GM19467 (cell line): Measurements from ENCODE around the gene DNAH1.
"Not testable (repeated sequence)": the region's sequence is repeated elsewhere in the genome, so short reads cannot be mapped to it uniquely, and the experiment has no call there.

Source experiments
- ATAC-seq: cut with Tn5 transposase; IDR thresholded peaks from one replicate; pipeline ENCODE4 v1.9.1; 2021; ENCODE audit warnings: mild to moderate bottlenecking, moderate library complexity; ENCODE audit not compliant: unreplicated experiment

The DNAH1 gene

DNA sequence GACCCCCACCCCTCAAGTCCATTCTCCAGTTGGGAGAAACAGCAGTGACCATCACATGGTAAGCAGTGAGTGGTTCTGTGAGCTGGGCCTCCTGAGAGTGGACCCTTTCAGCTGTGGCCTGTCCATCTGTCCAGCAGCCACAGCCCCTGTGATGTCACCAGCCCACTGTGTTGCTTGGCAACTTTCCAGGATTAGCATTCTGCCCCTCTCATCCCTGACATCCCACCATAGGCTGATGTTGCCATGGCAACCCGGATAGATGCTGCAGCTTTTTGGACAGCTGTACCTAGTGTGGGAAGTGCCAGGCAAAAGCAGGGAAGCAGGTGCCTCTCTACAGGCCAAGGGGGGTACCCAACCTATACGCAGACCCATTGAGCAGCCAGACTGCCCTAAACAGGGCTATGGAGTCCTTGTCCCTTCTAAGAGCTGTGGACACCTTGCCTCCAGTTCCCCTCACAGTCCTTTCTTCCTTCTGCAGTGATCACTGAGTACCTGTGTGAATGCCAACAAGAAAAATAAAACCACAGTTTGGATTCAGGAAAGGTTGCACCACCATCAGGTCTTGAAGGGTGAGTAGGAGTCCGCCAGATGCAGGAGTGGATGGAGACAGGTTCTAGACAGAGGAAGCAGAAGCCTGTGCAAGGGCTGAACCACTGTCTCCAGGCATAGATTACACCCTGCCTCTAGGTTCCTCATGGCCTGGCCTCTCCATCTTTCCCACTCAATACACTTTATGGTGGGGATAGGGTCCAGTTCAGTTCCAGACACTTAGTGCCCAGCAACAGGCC lies at the start of gene DNAH1:
DNAH1 (plus strand) TSS at position 343 of the 788 bp plus-strand sequence. CDS start 6,124 bp downstream, outside the sequence.
- ATAC-seq: no peak

DNA sequence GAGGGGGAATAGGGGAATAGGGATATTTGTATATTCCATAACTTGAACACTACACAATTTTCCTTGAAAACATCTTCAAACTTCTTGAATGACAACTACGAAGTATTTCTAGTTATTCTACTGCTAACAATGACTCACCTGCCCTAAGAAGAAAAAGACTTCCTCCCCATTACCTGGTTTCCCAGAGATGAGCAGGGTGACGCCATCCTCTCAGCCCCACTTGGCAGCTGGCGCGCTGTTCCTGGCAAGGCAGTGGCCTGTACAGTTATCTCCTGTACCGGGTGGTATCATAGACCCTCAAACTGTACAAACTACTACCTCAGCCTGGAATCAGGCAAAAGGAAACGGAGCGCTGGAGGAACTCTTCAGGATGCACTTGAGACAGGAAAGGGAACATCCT lies 48.1 kb upstream of the DNAH1 start:
- no peak for ATAC-seq

DNA sequence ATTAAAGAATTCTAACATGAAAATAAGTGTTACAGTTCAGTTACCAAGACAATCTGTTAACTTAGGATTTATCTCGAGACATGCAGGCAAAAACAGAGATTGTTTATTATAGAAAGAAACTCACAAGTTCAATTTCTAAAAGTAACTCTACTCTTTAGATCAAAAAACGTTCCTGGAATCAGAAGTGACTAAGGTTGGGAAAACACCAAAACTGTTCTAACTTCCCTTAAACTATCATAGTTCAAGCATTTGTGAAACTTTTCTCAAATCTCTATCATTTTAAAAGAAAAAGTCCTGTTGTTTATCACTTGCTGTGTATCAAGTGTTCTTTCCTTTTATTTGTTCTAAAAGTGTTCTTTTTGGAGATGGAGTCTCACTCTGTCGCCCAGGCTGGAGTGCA lies 46.3 kb upstream of the DNAH1 start:
- no peak for ATAC-seq

- no peak for ATAC-seq
Measured at GRCh38 chr3:52270252-52270754, 45.8 kb upstream of the DNAH1 start.

DNA sequence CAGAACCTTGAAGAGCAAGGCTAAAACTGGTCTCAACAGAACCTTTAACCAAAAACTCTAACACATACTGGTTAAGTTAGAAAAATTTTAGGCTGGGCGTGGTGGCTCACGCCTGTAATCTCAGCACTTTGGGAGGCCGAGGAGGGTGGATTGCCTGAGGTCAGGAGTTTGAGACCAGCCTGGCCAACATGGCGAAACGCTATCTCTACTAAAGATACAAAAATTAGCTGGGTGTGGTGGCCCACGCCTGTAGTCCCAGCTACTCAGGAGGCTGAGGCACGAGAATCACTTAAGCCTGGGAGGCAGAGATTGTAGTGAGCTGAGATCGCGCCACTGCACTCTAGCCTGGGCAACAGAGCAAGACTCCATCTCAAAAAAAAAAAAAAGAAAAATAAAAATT lies 43.9 kb upstream of the DNAH1 start:
- ATAC-seq: not testable (repeated sequence)

GRCh38 chr3:52272831-52273230 lies 43.3 kb upstream of the DNAH1 start:
- no peak for ATAC-seq

- not testable (repeated sequence) for ATAC-seq
Measured at GRCh38 chr3:52274781-52275180, 41.3 kb upstream of the DNAH1 start.

DNA sequence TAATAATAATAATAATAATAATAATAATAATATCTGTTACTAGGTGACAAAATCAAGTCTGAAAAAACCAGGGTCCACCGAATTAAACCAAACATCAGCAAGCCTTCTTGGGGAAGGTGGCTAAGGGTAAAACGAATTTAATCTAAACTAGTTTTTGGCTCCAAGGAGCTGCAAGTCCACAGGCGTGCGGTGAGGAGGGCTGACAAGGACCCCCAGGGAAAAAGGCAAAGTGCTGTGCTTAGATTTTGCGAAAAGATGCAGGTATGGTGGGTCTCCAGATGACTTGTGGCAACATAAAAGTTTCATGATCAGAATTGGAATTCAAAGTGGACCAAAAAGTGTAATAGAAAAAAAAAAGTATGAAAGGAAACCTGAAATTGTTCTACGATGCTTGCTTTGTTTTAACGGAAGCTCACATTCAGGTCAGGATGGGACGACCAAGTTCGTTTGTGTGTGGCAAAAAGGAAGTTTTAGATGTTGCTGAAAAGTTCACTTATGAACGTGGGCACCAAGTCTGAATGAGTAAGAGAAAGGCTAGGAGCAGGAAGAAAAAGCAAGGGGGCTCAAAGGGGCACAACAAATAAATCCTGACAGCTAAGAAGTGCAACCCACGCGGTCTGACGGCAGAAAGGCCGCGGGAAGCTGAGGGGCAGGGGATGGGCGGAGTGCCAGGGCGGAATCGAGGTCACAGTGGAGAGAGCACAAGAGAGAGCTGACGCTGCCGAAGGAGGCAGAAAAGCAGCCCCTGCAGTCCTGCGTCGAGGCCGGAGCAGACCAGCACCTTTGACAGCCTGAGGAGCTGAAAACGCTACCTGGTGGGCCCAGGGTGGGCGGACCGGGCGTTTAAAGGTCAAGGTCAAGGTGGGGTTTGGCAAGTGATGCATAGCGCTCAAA lies 38.8 kb upstream of the DNAH1 start:
- ATAC-seq: no peak

- peak; percentile 52 for ATAC-seq
Measured at GRCh38 chr3:52277972-52278509, 38.1 kb upstream of the DNAH1 start.

DNA sequence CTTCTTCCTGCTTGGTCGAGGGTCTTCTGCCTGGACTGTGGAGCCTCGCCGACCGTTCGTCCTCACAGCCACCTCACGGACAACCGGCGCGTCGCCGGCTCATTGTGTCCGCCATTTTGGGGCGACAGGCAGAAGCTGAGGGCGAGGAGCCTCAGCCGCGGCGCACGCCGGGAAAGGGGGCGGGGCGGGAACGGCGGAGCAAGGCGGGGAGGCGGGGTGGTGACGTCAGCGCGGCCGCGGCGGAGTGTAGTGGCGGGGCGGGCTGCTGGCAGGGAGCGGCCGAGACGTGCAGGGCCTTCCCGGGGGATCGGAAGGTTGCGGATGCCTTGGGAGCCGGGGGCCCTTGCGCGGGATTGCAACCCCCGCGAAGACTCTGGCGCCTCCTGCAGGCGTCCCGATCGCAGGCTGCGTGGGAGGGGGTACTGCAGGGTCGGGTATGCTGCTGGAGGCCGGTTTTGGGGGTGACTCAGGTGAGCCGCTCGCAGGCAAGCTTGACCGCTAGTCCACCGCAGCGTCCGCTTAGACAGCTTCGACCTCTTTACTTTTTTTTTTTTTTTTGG lies 37.5 kb upstream of the DNAH1 start, which contains the start of gene WDR82:
WDR82 (minus strand) TSS at position 140 of the 560 bp plus-strand sequence. CDS start 288 bp downstream, outside the sequence.
- ATAC-seq: peak; percentile 79

GRCh38 chr3:52279596-52279995 lies 36.5 kb upstream of the DNAH1 start:
- no peak for ATAC-seq

GRCh38 chr3:52280050-52280461 lies 36.1 kb upstream of the DNAH1 start:
- ATAC-seq: no peak

DNA sequence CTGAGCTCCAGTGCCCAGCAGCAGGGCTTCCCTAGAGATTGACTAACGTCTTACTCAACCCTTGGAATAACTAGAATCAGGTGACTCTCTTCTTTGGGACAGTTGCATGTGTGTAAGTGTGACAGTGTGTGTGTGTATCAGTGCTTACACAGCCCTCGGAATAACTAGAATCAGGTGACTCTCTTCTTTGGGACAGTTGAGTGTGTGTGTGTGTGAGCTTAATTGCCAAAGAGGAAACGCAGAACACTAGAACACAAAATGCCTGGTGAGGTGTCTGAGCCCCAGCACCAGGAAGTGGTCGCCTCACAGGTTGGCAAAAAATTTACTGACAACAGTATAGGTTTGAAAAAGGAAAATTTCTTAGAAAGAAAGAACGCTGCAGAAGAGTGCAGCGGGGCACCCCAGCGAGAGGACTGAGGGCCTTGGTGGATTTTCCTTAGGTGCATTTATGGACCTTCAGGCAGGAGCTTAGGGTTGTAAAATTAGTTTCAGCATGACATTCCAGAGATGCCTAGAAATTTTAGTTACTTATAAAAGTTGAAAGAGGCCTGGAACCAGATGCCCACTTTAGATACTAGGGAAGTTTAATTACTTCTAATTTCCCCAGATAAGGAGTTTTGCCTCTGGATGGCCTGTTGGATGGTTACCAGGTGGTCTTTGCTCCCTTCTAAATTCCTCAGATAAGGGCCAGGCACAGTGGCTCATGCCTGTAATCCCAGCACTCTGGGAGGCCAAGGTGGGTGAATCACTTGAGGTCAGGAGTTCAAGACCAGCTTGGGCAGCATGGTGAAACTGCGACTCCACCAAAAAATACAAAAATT lies 33.9 kb upstream of the DNAH1 start:
- ATAC-seq: no peak

DNA sequence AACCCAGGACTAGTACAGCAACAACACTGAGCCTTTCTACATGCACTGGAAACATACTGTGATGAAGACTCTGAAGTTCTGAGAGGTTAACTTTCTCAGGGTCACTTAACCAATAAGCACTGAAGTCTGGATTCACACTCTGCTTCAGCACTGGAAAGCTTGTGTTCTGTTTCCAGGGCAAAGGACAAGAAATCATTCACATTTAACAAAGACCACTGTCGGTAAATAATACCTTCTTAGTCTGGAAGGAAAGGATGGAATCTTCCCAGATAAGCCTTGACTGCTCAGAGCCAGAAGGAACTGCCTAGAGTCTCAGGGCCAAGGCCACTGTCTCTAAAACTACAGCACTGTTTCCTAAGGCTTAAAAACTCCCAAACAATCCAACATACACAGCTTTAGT lies 32.8 kb upstream of the DNAH1 start:
- ATAC-seq: no peak

DNA sequence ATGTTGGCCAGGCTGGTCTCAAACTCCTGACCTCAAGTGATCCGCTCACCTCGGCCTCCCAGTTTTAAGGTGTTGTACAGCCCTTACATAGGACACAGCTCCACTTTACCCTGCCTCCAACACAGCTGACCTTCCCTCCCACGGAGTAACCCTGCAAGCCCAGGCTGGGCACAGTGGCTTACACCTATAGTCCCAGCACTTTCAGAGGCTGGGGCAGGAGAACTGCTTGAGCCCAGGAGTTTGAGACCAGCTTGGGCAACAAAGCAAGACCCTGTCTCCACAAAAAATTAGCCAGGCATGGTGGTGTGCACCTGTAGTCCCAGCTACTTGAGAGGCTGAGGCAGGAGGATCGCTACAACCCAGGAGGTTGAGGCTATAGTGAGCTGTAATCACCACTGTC lies 32.1 kb upstream of the DNAH1 start:
- not testable (repeated sequence) for ATAC-seq

DNA sequence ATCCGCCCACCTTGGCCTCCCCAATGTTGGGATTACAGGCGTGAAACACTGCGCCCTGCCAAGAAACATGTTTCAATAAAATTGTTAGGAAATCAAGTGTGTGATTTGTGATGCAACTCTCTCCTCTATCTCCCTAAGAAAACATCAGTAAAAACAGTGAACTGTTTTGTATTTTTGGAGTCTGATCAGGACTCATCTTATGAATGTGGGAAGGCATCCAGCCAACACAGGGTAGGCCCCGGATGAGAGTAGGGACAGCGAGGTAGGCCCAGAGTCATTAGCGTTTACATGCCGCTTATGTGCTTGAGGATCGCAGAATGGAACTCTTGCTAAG lies 29.4 kb upstream of the DNAH1 start:
- ATAC-seq: no peak

DNA sequence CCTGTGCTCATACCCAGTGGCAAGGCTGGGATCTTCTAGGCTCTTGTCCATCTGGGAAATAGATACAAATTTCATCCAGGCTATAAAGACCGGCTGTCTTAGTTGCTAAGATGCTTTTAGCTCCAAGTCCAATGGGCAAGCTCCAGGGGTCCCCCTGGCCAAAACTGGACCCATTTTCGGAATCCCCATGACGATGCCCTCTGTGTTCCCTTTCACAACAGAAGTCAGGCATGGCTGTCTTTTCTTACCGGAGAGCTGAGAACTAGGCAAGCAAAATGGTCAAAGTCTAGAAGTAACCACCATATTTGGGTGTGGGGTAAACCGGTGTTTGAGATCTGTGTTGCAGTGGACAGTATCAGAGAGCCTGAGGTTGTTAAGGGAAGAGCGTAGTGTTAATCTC lies 27.4 kb upstream of the DNAH1 start:
- ATAC-seq: no peak

- ATAC-seq: no peak
Measured at GRCh38 chr3:52289338-52289746, 26.8 kb upstream of the DNAH1 start.

DNA sequence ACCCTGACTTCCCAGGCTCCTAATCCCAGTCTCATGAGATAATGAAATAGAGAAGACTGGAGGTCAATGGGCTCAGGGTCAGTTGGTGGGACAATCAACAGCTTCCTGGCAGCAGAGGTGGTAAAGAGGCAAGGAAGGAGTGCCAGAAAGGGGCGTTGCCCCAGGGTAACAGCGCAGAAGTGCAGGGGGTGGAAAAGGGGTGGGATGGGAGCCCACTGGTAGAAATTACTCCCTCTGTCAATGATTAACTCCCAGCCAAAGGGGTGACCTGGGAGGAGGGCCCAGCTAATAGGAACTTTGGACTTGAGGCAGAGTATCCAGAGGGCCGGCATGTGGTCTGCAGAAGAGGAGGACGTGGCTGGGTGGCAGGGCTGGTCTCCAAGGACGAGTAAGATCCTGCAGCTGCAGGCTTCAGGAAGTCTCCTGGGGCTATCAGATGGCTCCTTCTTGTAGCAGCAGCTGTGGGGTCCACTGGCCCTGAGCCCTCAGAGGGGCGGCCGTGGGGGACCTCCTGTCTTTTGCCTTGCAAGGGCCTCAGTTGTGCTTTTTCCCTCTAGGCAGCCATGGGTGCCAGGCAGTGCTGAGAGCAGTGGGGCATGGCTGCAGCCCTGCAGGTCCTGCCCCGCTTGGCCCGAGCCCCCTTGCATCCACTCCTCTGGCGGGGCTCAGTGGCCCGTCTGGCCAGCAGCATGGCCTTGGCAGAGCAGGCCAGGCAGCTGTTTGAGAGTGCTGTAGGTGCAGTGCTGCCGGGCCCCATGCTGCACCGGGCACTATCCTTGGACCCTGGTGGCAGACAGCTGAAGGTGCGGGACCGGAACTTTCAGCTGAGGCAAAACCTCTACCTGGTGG lies 26.1 kb upstream of the DNAH1 start:
- ATAC-seq: no peak
